Measurements from ENCODE around the gene NDRG3. TPM values are rescaled to one million over a fixed set of nuclear protein-coding genes. Genes with fewer than 3 reads are reported as not detected.

NDRG3 gene
- 10 to 100 TPM; 32.5 to 37.6 (median 35.1) TPM for polyA plus RNA-seq (ENCODE audit: insufficient read length in 4 of 4)

DNA sequence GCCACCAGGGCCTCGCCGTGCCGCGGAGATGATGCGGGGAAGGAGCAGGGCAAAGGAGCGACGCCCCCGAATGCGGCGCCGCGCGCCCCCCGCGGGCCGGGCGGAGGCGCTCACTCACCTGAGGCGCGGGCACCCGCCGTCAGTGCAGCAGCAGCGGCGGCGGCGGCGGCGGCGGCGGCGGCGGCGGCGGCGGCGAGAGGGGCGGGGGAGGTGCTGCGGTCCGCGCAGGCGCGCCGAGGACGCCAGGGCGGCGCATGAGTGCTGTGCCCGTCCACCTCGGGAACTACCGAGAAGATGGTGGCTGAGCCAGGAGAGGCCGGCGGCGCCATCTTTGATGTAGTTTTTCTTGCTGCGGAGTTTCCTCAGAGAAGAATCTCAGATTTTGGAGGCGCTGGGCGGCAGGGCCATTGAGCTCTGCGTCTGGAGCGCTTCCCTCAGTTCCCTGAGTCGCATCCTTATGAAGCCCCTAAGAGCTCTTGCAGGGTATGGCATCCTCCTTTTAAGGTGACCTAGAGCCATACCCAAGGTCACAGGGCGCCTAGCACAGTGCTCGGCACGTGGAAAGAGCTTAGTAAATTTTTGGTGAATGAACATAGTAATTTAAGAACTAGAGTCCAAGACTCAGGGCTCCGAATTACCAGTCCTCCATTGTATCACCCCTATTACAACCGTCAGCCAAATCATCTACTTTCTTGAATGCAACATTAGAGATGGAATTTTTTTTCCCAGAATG, at the start of gene NDRG3:
TSS of gene NDRG3 (minus strand) at position 164 of the 733 bp plus-strand sequence. CDS start 24,355 bp downstream, outside the sequence.
- peak; percentile 74 to 86 (median 83) for DNase-seq (ENCODE audit: low read depth in 4 of 4, low spot score in 3 of 4)

DNA sequence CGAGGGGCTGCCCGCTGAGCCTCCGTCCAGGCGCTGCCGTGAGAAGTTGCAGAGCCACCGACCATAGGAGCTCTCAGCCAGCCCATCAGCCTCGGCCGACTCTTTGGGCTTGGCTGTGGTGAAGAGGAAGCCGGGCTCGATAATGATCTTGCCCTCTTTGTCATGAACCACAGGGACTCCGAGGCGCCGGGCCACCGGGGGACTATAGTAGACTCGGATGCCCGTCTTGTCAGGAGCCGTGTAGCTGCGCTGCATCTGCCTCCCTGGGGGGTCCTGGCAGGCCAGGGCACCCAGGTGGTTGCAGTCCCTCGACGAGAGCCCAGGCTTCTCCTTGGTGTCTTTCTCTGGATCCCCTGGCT, 48.2 kb upstream of the NDRG3 start:
- no peak for DNase-seq (ENCODE audit: low read depth in 4 of 4, low spot score in 3 of 4)

DNA sequence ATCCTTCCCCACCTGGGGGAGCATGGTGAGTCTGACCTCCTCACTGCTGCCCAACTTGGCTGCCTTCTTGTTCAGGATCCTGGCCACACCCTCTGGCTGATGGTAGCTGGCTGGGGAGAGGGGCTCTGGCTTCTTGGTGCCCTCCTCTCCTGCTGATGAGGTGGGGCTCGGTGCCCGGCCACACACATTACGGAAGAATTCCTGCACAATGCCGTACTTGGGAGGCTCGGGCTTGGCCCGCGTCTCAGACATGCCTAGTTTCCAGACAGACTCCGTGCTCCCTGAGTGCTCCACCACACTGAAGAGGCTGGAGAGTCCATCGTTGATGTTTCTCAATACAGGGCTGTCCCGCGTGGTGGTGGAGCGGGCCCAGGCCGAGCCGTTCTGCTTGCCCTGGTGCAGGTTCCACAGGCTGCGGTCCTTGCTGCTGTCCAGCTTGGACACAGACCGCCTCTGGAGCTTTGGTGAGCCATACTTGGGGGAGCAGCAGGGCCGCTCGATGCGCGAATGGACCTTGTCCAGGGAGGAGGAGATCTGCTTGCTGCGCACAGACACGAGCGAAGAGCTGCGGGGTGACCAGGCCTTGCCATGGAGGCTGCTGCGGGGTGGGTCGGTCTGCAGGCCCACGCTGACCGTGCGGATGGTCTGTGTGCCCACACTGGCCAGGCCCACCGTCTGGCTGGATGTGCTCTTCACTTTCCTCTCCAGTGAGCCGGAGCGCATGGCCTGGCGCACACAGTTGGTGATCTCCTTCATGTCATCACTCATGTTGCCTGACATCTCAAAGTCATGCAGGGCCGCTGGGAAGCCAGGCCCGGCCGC, 47.6 kb upstream of the NDRG3 start:
- no peak for DNase-seq (ENCODE audit: low read depth in 4 of 4, low spot score in 3 of 4)

DNA sequence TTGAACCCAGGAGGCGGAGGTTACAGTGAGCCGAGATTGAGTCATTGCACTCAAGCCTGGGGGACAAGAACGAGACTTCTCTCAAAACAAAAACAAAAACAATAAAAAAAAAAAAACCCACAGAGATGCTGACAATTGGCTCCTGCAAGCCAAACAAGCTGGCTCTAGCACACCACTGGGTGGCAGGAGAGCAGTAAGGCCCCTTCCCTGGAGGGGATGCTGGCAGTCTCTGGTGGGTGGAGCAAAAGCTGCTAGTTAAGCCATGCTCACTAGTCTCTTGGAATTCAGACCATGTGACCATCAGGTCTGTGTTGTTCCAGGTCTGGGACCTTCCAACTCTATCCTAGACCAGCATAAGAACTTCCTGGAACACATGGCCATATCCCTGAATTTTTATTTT, 46.5 kb upstream of the NDRG3 start:
- DNase-seq (ENCODE audit: low read depth in 4 of 4, low spot score in 3 of 4), result peak in 2 of 4 donors; percentile 51 to 67

DNA sequence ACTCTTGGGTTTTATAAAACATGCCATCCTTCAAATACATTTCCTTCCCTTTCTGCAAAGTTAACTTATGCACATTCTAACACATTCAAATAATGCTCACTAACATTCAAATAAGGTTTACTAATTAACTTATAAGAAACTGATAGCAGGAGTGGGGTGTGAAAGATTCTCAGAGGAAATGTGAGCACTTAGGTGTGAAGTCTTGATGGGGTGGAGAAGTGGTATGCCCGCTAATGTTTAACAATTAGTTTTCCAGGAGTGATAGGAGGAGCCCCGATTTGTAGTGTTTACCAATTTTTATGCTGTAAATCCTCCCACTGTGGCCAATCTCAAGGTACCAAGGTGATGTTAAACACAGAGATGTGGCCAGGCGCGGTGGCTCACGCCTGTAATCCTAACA, 46.0 kb upstream of the NDRG3 start:
- no peak for DNase-seq (ENCODE audit: low read depth in 4 of 4, low spot score in 3 of 4)

DNA sequence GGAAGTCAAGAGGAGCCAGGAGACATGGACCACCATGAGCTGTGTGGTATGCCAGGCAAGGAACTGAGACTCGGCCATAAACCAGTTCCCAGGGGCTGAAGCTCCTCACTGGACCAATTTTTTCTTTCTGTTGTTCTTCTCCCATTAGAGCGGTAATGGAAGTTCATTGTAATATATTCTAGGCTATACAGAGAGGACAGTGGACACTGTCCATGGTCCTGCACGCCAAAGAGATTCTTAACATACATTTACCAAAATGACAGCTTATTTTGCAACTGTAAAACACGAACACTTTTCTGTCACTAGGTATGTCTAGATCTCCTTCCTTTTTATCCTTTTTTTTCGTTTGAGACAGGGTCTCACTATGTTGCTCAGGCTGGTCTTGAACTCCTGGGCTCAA, 40.8 kb upstream of the NDRG3 start:
- no peak for DNase-seq (ENCODE audit: low read depth in 4 of 4, low spot score in 3 of 4)

DNA sequence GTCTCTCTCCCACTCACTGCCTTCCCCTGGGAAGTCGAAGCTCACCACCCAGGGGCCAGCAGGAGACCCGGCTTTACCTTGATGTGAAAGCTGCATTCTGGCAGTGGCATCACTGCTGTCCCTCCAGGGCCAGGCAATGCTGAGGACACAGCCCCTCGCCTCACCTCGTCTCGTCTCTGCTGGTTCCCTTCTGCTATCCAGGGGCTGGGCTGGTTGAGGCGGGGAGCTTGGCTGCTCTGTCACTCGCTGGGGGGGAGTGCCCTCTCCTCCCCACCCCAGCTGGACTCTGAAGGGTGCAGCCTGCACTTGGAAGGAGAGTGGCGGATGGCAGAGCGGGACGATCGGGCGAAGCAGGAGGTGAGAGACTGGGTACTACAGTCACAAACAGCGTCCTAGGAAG, 40.4 kb upstream of the NDRG3 start:
- DNase-seq (ENCODE audit: low read depth in 4 of 4, low spot score in 3 of 4), result no peak

DNA sequence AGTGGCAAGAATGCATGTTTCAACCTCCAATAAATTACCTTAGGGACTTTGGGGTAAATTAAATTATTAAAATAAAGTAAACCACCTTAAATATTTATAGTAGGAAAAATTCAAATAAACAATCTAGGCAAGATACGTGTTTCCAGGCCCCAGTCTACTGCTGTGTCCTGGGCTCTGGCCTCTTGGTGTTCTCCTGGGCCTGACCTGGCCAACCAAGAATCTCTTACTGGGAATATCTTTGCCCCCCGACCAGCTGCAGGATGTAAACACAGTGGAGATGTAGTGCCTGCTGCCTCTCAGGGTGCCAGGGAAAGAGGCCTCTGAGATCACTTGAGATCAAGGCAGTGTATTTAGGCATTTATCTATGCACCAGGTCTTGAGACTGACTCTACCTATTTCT, 39.4 kb upstream of the NDRG3 start:
- no peak for DNase-seq (ENCODE audit: low read depth in 4 of 4, low spot score in 3 of 4)

DNA sequence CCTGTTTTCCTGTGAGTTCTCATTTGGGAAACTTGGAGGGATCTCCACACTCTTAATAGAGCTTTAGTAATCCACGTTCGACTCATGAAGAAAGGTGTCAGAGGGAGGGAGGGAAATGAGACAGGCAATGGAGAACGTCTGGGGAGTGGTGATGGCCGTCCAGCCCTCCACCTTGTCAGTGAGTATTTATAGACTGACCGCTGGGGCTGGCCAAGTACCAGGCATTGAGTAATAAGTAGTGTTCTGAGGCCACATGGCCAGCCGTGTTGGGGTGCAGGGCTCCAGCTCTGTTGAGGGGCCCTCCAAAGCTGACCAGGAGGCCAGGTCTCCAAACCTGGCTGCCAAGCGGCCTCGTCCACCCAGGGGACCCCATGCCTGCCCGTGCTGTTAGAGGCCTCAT, 39.0 kb upstream of the NDRG3 start:
- no peak for DNase-seq (ENCODE audit: low read depth in 4 of 4, low spot score in 3 of 4)

DNA sequence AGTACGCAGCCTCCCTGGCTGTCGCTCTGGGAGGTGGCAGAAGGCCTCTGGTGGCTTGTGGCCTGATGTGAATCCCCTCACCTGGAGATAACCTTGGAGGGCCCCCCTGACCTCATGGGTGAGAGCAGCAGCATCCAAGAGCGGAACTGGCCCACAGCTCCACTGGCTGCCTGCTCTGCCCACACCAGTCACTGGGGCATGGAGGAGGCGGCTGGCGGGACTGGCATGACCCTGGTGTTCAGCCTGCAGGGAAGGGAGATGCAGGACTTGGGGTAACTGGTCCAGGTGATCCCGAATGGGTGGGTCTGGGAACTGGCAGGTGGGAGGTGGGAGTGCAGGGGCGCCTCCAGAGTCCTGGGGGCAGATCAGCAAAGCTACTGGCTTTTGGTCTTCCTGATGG, 38.2 kb upstream of the NDRG3 start:
- DNase-seq (ENCODE audit: low read depth in 4 of 4, low spot score in 3 of 4), result no peak

DNA sequence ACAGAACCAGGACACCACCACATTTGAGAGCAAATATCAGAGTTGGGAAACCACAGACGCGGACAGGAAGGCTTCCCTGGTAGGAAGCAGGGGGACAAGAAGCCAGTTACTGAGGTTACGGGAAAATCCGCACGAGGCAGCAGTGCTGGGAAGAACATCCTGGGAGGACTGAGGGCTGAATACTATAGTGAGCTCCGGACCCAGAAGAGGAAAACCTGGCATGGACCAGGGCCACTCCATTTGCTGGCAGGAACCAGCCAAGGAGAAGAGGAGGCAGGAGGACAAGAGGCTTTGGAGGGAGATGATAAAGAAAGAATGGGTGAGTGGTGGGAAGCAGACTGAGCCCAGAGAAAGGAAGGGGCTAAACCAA, 33.8 kb upstream of the NDRG3 start:
- DNase-seq (ENCODE audit: low read depth in 4 of 4, low spot score in 3 of 4), result no peak

DNA sequence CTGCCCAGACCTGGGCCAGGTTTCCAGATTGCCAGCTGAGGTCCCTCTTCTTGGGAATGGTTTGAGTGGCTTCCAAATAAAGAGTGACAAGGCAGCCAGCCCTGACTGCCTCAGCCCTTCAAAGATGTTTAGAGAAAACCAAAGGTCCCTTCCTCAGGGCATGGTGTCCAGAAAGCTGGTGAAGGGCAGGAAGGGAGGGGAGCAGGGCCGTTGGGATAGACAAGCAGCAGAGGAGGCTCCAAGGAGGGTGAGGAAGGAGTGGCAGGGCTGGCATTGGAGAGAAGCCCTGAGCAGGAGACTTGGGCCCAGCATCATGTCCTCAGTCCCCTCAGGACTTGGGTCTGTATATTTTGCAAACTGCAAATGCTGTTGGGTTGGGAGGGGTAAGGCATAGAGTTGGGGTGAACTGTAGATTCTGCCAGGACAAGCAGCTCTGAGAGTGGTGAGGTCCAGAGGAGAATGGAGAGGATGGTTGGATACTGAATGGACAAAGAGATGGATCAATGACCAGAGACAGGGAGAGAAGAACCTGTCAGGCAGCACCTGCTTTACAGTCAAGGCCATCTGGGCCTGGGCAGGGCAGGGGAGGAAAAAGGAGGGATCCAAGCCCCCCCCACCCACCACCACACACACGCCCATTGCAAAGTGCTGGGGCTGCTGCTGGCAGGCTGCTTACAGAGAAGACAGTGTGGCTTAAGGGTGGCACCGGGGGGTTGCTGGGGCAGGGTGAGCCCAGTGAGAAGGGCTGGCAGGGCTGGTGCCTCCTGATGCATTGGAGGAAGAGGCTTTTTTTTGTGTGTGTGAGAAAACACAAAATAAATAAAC, 33.2 kb upstream of the NDRG3 start:
- DNase-seq (ENCODE audit: low read depth in 4 of 4, low spot score in 3 of 4), result no peak

DNA sequence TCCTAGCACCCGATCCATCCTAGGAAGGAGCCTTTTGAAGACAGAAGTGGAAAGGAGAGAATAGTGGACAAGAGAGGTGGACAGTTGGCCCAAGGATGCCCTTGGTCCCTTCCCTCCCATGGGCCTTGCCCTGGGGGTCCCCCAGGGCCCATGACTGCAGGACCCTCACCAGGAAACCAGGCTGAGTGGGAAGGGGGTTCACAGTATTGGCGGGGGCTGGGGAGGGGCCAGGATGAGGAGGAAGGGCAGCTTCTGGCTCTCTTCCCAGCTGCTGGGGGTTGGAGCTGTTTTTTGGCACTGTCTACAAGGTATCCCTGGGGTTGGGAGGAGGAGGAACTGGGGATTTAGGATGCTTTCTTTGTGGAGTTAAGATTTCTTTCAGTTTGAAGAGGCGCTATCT, 31.7 kb upstream of the NDRG3 start:
- DNase-seq (ENCODE audit: low read depth in 4 of 4, low spot score in 3 of 4), result no peak

DNA sequence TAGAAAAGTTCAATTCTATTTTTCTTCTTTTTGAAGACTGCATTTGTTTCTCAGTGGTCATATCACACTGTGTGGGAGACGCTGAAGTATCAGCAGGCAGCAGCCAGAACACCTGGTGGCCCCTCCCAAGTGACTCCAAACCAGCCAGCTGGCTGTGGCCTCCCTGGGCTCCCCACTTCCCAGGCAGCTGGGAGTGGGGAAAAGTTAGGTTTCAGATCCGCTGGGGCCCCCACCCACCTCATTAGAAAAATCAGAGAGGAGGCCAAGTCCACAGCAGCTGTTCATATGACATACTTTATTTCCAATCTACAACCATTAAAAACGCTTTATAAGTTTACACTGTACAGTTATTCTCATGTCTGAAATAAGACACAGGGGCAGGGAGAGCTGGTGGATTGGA, 31.3 kb upstream of the NDRG3 start:
- no peak for DNase-seq (ENCODE audit: low read depth in 4 of 4, low spot score in 3 of 4)

DNA sequence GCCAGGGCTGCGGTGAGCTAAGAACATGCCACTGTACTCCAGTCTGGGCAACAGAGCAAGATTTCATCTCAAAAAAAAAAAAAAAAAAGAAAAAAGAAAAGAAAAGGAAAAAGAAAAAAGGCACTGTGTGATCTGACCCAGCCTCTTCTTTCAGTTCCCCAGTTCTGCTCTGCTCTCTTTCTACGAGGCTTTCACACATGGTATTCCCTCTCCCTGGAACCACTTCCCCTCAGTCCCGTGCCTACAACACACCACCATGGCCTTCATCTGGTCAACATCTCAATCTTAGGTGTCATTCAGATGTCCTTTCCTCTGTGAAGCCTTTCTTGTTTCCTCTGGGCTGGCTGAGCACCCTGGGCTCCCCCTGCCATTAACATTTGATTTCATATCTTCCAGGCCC, 29.9 kb upstream of the NDRG3 start:
- no peak for DNase-seq (ENCODE audit: low read depth in 4 of 4, low spot score in 3 of 4)

DNA sequence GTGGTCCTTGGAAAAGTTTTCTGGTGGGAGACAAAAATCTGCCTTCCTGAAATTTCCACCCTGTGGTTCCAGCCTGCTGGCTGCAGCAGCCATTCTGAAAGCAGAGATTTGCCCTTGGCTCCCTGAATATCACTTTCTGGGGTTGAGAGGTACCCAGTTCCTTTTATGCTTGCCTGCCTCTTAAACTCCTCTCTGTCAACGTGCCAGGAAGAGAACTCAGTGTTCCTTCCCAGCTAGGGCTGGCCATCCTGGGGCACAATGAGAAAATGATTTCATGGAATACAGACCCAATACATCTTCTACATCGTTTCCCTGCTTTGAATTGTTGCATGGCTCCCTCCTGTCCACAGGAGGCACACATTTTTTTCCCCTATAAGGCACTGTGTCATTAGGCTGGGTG, 29.3 kb upstream of the NDRG3 start:
- DNase-seq (ENCODE audit: low read depth in 4 of 4, low spot score in 3 of 4), result no peak

DNA sequence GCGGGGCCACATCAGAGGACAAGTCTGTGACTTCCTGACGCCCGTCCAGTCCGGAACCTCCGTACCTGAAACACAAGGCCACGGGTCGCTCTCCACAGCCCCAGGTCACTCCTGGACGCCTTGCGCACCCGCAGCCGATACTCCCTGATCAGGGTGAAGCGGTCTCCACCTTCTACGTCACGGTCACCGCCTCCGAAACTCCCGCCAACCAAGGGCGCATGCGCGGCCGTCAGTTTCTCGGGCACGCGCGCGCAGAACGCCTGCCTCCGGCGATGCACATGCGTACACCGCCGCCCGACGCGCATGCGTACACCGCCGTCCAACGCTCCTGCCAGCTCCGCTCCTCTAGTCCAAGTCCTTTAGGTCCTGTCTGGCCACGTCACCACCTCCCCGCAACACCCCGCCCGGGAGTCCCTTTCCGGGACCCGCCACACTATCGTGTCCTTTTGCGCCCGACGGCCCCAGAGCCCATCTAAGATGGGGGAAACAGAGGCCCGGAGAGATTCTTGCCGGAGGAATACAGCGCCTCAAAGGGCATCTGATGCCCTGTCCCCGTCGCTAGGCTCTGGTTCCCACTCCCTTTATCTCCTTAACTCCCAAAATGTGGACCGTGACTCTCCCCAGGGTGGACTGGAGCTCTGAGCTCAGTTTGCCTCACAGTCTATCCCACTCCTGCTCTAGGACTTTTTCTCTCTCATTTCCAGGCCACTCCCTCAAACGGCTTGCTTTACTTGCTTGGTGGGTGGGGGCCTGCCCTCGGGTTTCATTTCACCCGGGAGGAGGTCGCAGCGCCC, 27.9 kb upstream of the NDRG3 start, which contains the start of gene DSN1:
TSS of gene DSN1 (minus strand) at position 167 of the 794 bp plus-strand sequence. CDS start 2,305 bp downstream, outside the sequence.
- DNase-seq (ENCODE audit: low read depth in 4 of 4, low spot score in 3 of 4), result peak; percentile 90 to 94 (median 94)

DNA sequence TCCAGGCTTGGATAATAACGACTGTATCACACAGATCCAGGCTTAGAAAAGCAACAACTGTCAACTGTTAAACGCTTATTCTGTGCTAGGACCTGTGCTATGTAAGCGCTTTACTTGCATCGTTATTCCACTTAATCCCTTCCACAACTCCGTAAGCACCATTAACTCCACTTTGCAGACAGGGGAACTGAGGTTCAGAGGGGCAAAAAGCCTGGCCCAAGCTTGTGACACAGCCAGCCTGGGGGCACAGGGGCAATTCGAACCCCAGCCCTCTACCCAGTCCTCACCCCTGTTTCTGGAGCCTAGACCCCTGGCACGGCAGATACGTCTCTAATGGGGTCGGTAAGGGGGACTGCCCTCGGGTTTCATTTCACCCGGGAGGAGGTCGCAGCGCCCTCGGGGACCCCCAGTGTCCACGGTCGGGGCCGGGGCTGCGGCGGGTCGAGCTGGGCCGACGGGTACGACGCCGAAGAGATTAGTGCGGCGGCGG, 27.3 kb upstream of the NDRG3 start:
- DNase-seq (ENCODE audit: low read depth in 4 of 4, low spot score in 3 of 4), result no peak

DNA sequence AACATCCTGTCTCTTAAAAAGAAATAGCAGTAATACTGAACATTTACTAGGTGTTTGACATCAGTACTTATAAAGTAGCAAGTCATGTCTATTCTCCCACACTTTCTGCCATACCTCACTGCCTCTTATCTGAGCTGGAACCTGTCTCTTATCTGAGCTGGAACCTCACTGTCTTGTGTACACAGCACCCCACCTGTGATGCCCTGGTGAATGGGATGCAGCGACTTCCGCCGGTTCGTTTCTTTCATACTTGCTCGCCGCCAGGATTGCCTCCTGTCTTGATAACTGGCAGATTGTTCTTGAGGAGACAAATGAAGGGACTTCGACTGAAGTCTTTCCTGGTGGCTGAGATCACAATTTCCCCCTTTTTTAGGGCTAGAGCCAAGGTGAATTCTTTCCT, 24.8 kb upstream of the NDRG3 start:
- DNase-seq (ENCODE audit: low read depth in 4 of 4, low spot score in 3 of 4), result no peak

DNA sequence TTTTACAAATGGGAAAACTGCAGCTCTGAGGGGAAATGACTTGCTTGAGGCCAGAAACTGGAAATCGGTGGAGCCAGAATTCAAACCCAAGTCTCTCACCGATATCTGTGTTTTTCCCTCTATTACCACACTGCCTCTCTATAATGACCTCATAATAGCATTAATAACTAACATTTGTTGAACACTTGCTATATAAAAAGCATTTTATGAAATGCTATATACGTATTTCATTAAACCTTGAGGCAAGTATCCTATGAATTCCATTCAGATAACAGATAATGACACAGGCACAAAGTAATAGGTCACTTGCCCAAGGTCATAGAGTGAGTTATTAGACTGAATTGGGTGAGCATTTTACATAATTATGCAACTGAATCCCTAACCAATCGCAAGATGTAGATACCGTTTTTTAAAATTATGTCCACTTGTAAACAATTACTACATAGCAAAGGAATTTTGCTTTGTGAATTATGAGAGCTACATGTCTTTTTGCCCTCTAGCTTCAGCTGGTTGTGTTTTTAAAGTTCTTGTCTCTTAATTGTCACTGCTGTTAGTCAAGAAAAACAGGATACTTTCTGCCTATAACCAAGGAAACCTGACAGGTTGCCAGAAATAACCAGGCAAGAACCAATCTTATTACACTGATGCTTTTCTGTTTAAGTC, 23.0 kb upstream of the NDRG3 start:
- no peak for DNase-seq (ENCODE audit: low read depth in 4 of 4, low spot score in 3 of 4)
